ENCODE data around the gene AMDHD2. TPM values are rescaled to one million over a fixed set of nuclear protein-coding genes. Genes with fewer than 3 reads are reported as not detected.

Gene AMDHD2
- total and polyA plus RNA-seq, 9 donors: 0.47 to 28.7 (median 25.6) TPM

MicroRNAs encoded within 50 kb of the gene (microRNA counts, 767-probe panel; counts per million panel counts)
- 530 counts per million, percentile 78 among the panel's probes with 10 or more counts for microRNA hsa-miR-3178

Small RNA genes within 50 kb of the gene (microRNA-seq; reads per million reads assigned to microRNA genes)
- 0 to 0.47 (median 0.18) reads per million in 3 donors for gene MIR3178

Small RNA genes within 50 kb of the gene (small RNA-seq; reads per million reads assigned to genes)
- gene AC093525.1 (not detected), gene MIR3178 (not detected)

Other genes starting within 250 kb of the AMDHD2 start
- 10 to 100 TPM in 2 of 7 donors, 1 to 10 TPM in 5; 2.0 to 11.3 (median 6.9) TPM for gene ABCA3, start 179.6 kb upstream of the AMDHD2 start, total RNA-seq
- gene ABCA3, start 179.6 kb upstream of the AMDHD2 start, polyA plus RNA-seq: 1 to 10 TPM; 2.7 to 6.9 TPM
- gene CCNF, start 90.9 kb upstream of the AMDHD2 start, total RNA-seq: 1 to 10 TPM; 1.4 to 2.5 (median 2.0) TPM
- gene CCNF, start 90.9 kb upstream of the AMDHD2 start, polyA plus RNA-seq: 1 to 10 TPM in 1 of 2 donors, under 1 TPM in 1; 0.87 to 1.1 TPM
- 1 to 10 TPM in 3 of 7 donors, under 1 TPM in 2, not detected in 2; 0.38 to 2.0 (median 1.4) TPM for gene TEDC2, start 60.3 kb upstream of the AMDHD2 start, total RNA-seq
- gene TEDC2, start 60.3 kb upstream of the AMDHD2 start, polyA plus RNA-seq: 1 to 10 TPM in 1 of 2 donors, not detected in 1; 1.2 TPM
- gene NTN3, start 49.1 kb upstream of the AMDHD2 start, total RNA-seq: under 1 TPM in 3 of 7 donors, not detected in 4; 0.12 to 0.34 (median 0.26) TPM
- gene NTN3, start 49.1 kb upstream of the AMDHD2 start, polyA plus RNA-seq: under 1 TPM in 1 of 2 donors, not detected in 1; 0.13 TPM
- 1 to 10 TPM; 2.5 to 8.1 (median 6.7) TPM for gene TBC1D24, start 45.2 kb upstream of the AMDHD2 start, total RNA-seq
- 1 to 10 TPM; 1.9 to 2.3 TPM for gene TBC1D24, start 45.2 kb upstream of the AMDHD2 start, polyA plus RNA-seq
- gene ATP6V0C, start 6.4 kb upstream of the AMDHD2 start, total RNA-seq: 100 to 1,000 TPM in 5 of 7 donors, 10 to 100 TPM in 2; 34.8 to 143 (median 119) TPM
- gene ATP6V0C, start 6.4 kb upstream of the AMDHD2 start, polyA plus RNA-seq: 100 to 1,000 TPM in 1 of 2 donors, 10 to 100 TPM in 1; 82.6 to 119 TPM
- gene CEMP1, start 11.0 kb downstream of the AMDHD2 start, total RNA-seq: 1 to 10 TPM in 1 of 7 donors, under 1 TPM in 3, not detected in 3; 0.36 to 1.0 (median 0.41) TPM
- under 1 TPM in 1 of 2 donors, not detected in 1; 0.33 TPM for gene CEMP1, start 11.0 kb downstream of the AMDHD2 start, polyA plus RNA-seq
- gene PDPK1, start 17.6 kb downstream of the AMDHD2 start, total RNA-seq: 10 to 100 TPM; 19.1 to 53.2 (median 37.4) TPM
- gene PDPK1, start 17.6 kb downstream of the AMDHD2 start, polyA plus RNA-seq: 10 to 100 TPM; 14.6 to 27.2 TPM
- gene KCTD5, start 162.2 kb downstream of the AMDHD2 start, total RNA-seq: 10 to 100 TPM; 12.4 to 19.8 (median 14.3) TPM
- gene KCTD5, start 162.2 kb downstream of the AMDHD2 start, polyA plus RNA-seq: 10 to 100 TPM; 12.2 to 12.4 TPM
- 1 to 10 TPM in 3 of 7 donors, under 1 TPM in 4; 0.46 to 1.3 (median 0.92) TPM for gene PRSS27, start 199.9 kb downstream of the AMDHD2 start, total RNA-seq
- gene PRSS27, start 199.9 kb downstream of the AMDHD2 start, polyA plus RNA-seq: 1 to 10 TPM in 1 of 2 donors, not detected in 1; 1.3 TPM
- gene SRRM2, start 232.3 kb downstream of the AMDHD2 start, total RNA-seq: 100 to 1,000 TPM; 300 to 736 (median 470) TPM
- 100 to 1,000 TPM; 524 to 602 TPM for gene SRRM2, start 232.3 kb downstream of the AMDHD2 start, polyA plus RNA-seq

All from ovary (tissue), 9 donors.